Measurements from ENCODE around the gene TUBB1.

DNA sequence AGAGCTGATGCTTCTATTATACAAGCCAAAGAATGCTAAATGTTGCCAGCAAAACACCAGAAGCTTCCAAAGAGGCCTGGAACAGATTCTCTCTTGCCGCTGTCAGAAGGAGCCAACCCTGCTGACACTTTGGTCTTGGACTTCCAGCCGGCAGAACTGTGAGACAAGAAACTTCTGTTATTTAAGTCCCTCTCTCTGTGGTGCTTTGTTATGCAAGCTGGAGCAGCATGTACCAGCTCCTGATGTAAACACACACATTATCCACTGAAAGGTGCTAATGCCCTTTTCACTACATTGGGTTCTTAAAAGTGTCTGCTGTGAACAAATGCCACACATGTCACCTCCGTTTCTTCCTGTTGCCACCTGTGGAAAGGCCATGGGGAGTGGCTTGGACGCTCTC lies 49.3 kb downstream of the TUBB1 start:
- TF ChIP-seq, protein P1, sequence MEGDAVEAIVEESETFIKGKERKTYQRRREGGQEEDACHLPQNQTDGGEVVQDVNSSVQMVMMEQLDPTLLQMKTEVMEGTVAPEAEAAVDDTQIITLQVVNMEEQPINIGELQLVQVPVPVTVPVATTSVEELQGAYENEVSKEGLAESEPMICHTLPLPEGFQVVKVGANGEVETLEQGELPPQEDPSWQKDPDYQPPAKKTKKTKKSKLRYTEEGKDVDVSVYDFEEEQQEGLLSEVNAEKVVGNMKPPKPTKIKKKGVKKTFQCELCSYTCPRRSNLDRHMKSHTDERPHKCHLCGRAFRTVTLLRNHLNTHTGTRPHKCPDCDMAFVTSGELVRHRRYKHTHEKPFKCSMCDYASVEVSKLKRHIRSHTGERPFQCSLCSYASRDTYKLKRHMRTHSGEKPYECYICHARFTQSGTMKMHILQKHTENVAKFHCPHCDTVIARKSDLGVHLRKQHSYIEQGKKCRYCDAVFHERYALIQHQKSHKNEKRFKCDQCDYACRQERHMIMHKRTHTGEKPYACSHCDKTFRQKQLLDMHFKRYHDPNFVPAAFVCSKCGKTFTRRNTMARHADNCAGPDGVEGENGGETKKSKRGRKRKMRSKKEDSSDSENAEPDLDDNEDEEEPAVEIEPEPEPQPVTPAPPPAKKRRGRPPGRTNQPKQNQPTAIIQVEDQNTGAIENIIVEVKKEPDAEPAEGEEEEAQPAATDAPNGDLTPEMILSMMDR (IDR thresholded peaks at IDR 0.05), result no peak
- TF ChIP-seq POLR2A (IDR thresholded peaks at IDR 0.05), result no peak
- TF ChIP-seq POLR2AphosphoS5 (IDR thresholded peaks at IDR 0.05), result no peak
- TF ChIP-seq EP300 (IDR thresholded peaks at IDR 0.05), result no peak

Data from gastroesophageal sphincter (tissue), 3 donors.